ENCODE results near the gene SNX25.

The SNX25 gene

DNA sequence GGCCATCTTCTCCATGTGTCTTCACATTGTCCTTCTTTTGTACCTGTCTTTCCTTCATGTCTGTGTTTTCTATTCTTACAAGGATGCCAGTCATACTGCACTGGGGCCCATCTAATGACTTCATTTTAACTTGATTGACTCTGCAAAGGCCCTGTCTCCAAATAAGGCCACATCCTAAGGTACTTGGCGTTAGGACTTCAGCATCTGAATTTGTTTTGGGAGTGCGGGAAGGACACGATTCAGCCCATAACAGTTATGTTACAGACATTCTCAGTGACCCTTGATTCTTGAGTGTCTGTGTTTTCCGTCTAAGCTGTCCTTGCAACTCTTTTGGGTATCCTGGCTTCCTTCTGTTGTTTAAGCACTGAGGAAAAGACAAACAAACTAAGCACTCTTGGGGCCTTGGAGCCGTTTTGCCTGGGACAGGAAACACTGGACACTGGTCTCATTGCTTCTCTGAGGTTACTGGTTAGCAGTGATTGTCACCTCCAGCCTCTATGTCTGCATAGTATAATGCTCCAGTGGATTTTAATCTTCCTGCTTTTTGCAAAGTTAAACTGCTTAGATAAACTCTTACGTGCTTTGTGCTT lies 80.7 kb downstream of the SNX25 start:
- TF ChIP-seq FOXP2 (optimal IDR thresholded peaks at IDR 0.05; ENCODE audit: borderline replicate concordance, extremely low read depth, extremely low read length, insufficient read depth), result no peak
- TF ChIP-seq TAF1 (IDR thresholded peaks at IDR 0.05; ENCODE audit: borderline replicate concordance, insufficient read depth, low read length), result no peak
- TF ChIP-seq SIN3A (IDR thresholded peaks at IDR 0.05; ENCODE audit: borderline replicate concordance, insufficient read depth, low read length), result no peak
- TF ChIP-seq POLR2AphosphoS5 (IDR thresholded peaks at IDR 0.05; ENCODE audit: low read depth, low read length), result no peak
- TF ChIP-seq, protein P1, sequence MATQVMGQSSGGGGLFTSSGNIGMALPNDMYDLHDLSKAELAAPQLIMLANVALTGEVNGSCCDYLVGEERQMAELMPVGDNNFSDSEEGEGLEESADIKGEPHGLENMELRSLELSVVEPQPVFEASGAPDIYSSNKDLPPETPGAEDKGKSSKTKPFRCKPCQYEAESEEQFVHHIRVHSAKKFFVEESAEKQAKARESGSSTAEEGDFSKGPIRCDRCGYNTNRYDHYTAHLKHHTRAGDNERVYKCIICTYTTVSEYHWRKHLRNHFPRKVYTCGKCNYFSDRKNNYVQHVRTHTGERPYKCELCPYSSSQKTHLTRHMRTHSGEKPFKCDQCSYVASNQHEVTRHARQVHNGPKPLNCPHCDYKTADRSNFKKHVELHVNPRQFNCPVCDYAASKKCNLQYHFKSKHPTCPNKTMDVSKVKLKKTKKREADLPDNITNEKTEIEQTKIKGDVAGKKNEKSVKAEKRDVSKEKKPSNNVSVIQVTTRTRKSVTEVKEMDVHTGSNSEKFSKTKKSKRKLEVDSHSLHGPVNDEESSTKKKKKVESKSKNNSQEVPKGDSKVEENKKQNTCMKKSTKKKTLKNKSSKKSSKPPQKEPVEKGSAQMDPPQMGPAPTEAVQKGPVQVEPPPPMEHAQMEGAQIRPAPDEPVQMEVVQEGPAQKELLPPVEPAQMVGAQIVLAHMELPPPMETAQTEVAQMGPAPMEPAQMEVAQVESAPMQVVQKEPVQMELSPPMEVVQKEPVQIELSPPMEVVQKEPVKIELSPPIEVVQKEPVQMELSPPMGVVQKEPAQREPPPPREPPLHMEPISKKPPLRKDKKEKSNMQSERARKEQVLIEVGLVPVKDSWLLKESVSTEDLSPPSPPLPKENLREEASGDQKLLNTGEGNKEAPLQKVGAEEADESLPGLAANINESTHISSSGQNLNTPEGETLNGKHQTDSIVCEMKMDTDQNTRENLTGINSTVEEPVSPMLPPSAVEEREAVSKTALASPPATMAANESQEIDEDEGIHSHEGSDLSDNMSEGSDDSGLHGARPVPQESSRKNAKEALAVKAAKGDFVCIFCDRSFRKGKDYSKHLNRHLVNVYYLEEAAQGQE (IDR thresholded peaks at IDR 0.05; ENCODE audit: insufficient read depth in 1 of 2, low read depth in 2 of 2, low read length in 2 of 2), result no peak

DNA sequence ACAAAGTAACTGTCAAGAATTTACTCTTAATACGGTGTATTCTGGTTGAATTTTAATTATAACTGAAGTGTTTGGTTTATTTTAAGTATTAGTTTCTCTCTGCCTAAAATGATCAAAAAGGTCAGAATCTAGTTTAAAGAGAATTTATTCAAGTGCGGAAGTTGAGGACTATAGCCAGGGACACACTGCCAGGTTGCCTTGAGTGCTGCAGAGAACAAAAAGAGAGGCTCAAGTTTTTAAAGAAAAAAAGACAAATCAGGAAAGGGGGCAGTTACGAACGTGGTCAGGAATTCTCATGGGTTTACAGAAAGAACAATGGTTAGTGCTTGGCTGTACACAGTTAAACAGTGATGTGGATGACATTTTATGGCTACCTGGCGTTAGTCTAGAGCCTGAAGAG lies 81.3 kb downstream of the SNX25 start:
- TF ChIP-seq POLR2AphosphoS5 (IDR thresholded peaks at IDR 0.05; ENCODE audit: low read depth, low read length) (no peak), SIN3A (IDR thresholded peaks at IDR 0.05; ENCODE audit: borderline replicate concordance, insufficient read depth, low read length) (no peak), TAF1 (IDR thresholded peaks at IDR 0.05; ENCODE audit: borderline replicate concordance, insufficient read depth, low read length) (no peak), FOXP2 (optimal IDR thresholded peaks at IDR 0.05; ENCODE audit: borderline replicate concordance, extremely low read depth, extremely low read length, insufficient read depth) (no peak)
- TF ChIP-seq, protein P1 (IDR thresholded peaks at IDR 0.05; ENCODE audit: insufficient read depth in 1 of 2, low read depth in 2 of 2, low read length in 2 of 2), result no peak

DNA sequence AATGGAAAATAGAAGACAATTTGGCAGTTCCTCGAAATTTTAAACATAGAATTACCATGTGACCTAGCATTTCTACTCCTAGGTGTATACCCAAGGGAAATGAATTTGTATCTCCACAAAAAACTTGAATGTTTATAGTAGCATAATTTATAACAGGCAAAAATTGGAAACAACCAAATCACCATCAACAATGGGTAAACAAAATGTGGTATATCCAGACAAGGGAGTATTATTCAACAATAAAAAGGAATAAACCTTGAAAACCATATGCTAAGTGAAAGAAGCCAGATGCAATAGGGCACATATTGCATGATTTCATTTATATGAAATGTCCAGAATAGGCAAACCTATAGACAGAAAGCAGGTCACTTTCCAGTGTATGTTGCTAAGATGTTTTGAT lies 83.8 kb downstream of the SNX25 start:
- TF ChIP-seq TAF1 (IDR thresholded peaks at IDR 0.05; ENCODE audit: borderline replicate concordance, insufficient read depth, low read length), result no peak
- TF ChIP-seq FOXP2 (optimal IDR thresholded peaks at IDR 0.05; ENCODE audit: borderline replicate concordance, extremely low read depth, extremely low read length, insufficient read depth), result no peak
- no peak for TF ChIP-seq SIN3A (IDR thresholded peaks at IDR 0.05; ENCODE audit: borderline replicate concordance, insufficient read depth, low read length)
- TF ChIP-seq, protein P1 (IDR thresholded peaks at IDR 0.05; ENCODE audit: insufficient read depth in 1 of 2, low read depth in 2 of 2, low read length in 2 of 2), result no peak
- TF ChIP-seq POLR2AphosphoS5 (IDR thresholded peaks at IDR 0.05; ENCODE audit: low read depth, low read length), result no peak

DNA sequence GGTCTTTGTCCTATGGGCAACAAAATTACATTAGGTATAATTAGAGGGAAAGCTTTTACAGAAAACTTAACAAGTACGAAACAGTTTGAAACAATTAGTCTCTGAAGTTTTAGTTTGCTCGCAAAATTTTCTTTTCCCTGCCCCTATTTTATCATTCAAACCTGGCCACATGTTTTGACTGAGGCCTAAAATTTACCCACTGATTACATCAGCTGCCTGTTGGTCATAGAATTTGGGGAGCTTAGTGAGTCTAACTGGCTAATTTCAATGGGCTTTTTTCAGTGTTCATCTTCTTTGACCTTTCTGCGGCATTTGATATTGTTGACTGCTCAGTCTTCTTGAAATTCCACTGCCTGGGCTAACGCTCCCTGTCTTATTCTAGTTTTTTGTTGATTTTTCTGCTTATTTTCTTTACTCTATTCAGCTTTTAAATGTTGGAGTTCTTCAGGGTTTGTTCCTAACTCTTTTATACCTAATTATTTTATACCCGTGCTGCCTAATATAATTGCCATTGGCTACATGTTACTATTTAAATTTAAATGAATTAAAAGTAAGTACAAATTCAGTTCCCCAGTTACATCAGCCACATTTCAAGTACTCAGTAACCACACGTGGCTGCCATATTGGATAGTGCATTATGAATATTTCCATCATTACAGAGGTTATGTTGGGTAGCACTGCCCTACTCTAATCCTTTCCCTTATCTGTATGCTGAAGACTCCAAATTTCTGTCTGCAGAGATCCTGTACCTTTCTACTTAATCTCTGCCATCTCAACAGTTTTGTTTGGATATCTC lies 87.5 kb downstream of the SNX25 start:
- TF ChIP-seq SIN3A (IDR thresholded peaks at IDR 0.05; ENCODE audit: borderline replicate concordance, insufficient read depth, low read length), result no peak
- TF ChIP-seq, protein P1 (IDR thresholded peaks at IDR 0.05; ENCODE audit: insufficient read depth in 1 of 2, low read depth in 2 of 2, low read length in 2 of 2), result no peak
- no peak for TF ChIP-seq POLR2AphosphoS5 (IDR thresholded peaks at IDR 0.05; ENCODE audit: low read depth, low read length)
- TF ChIP-seq FOXP2 (optimal IDR thresholded peaks at IDR 0.05; ENCODE audit: borderline replicate concordance, extremely low read depth, extremely low read length, insufficient read depth), result no peak
- no peak for TF ChIP-seq TAF1 (IDR thresholded peaks at IDR 0.05; ENCODE audit: borderline replicate concordance, insufficient read depth, low read length)
